ENCODE data around the gene PXK. TPM values are rescaled to one million over a fixed set of nuclear protein-coding genes. Genes with fewer than 3 reads are reported as not detected.

The PXK gene
- total RNA-seq, 1 donor from 2014 or later = 14.3 TPM

DNA sequence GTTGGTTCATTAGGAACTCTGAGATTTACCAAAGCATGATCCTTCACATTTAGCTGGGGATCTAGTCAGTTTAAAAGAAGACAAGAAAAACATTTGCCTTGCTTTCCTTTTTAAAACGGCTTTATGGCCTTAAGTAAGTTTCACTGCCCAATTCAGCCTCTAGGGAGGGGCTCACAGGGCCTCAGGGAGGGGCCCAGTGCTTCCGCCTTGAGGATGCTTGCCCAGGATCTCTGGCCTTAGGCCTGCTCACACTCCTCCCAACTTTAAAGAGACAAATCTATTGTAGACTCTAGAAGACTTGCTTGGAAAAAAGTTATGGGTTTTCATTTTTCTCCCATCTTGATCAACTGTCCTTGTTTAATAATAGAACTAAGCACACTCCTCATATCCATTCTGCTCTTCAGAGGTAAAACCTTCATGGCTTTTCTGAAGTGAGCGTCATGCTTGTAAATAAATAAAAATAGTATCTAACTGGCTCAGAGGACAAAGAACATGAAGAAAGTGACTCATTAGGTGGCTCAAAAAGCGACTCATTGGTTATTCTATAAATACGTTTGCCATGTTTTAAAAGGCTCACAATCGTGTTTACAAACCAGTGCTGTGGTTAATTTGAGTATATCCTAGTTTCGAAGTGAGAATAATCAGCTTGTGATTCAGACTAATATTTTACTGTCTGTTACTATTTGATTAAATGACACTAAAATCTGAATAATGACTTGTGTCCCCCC, 87.3 kb downstream of the PXK start:
- Mint-ChIP-seq H3K4me3 (no peak overlapping the region), H3K9me3 (no peaks in the 10 kb centered on the region), H3K27me3 (ENCODE audit: insufficient read depth, low read depth) (no peaks in the 10 kb centered on the region), H3K36me3 (peaks cover 4% of the 10 kb centered on the region), H3K27ac (no peak overlapping the region), H3K4me1 (no peaks in the 10 kb centered on the region)
- Histone ChIP-seq H3K36me3 (no peaks in the 10 kb centered on the region), H3K4me2 (no peak overlapping the region), H3K4me1 (peaks cover 35% of the 10 kb centered on the region), H3K79me2 (ENCODE audit: low read depth) (no peaks in the 10 kb centered on the region), H3K27me3 (no peaks in the 10 kb centered on the region), H3F3A (ENCODE audit: low read depth) (peaks cover 49% of the 10 kb centered on the region), H3K27ac (no peak overlapping the region), H3K9me3 (ENCODE audit: low read depth) (no peaks in the 10 kb centered on the region), H3K9ac (no peak overlapping the region), H3K4me3 (no peak overlapping the region), H4K20me1 (ENCODE audit: low read depth) (no peaks in the 10 kb centered on the region), H2AFZ (replicated peaks) (no peak overlapping the region)
- DNase-seq (ENCODE audit: low spot score) = no peak
- no peak for TF ChIP-seq EZH2 (IDR thresholded peaks at IDR 0.05)
- no peak for TF ChIP-seq EZH2phosphoT487 (IDR thresholded peaks at IDR 0.05)

DNA sequence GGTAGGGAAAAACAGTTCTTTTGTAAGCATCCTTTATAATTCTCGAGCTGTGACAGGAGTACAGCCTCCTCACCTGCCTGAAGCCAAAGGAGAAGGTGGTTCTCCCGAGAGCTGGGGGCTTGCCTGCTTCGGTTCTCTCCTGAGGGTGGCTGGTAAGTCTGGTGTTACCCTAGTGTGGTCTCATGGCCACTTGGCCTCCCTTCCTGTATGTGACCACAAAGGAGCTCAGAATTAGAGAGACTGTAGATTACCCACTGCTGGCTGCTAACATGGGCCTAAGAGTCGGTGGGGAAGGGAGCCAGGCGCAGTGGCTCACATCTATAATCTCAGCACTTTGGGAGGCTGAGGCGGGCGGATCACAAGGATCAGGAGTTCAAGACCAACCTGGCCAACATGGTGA, 88.3 kb downstream of the PXK start:
- TF ChIP-seq EZH2phosphoT487 (IDR thresholded peaks at IDR 0.05) (no peak), EZH2 (IDR thresholded peaks at IDR 0.05) (no peak)
- TF ChIP-seq, protein P1, sequence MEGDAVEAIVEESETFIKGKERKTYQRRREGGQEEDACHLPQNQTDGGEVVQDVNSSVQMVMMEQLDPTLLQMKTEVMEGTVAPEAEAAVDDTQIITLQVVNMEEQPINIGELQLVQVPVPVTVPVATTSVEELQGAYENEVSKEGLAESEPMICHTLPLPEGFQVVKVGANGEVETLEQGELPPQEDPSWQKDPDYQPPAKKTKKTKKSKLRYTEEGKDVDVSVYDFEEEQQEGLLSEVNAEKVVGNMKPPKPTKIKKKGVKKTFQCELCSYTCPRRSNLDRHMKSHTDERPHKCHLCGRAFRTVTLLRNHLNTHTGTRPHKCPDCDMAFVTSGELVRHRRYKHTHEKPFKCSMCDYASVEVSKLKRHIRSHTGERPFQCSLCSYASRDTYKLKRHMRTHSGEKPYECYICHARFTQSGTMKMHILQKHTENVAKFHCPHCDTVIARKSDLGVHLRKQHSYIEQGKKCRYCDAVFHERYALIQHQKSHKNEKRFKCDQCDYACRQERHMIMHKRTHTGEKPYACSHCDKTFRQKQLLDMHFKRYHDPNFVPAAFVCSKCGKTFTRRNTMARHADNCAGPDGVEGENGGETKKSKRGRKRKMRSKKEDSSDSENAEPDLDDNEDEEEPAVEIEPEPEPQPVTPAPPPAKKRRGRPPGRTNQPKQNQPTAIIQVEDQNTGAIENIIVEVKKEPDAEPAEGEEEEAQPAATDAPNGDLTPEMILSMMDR (IDR thresholded peaks at IDR 0.05) = no peak
- Mint-ChIP-seq H3K9me3 (no peaks in the 10 kb centered on the region), H3K27me3 (ENCODE audit: insufficient read depth, low read depth) (no peaks in the 10 kb centered on the region), H3K36me3 (peaks cover 4% of the 10 kb centered on the region), H3K27ac (no peak overlapping the region), H3K4me1 (no peaks in the 10 kb centered on the region), H3K4me3 (no peak overlapping the region)
- H3F3A ChIP-seq (ENCODE audit: low read depth) = peaks cover 43% of the 10 kb centered on the region
- no peaks in the 10 kb centered on the region for H3K9me3 ChIP-seq (ENCODE audit: low read depth)
- H3K27me3 ChIP-seq = no peaks in the 10 kb centered on the region
- no peak overlapping the region for H3K27ac ChIP-seq
- H3K4me1 ChIP-seq = peaks cover 24% of the 10 kb centered on the region
- no peak overlapping the region for H3K9ac ChIP-seq
- no peak overlapping the region for H2AFZ ChIP-seq (replicated peaks)
- no peak for DNase-seq (ENCODE audit: low spot score)
- H3K4me2 ChIP-seq = no peak overlapping the region
- no peaks in the 10 kb centered on the region for H4K20me1 ChIP-seq (ENCODE audit: low read depth)
- no peaks in the 10 kb centered on the region for H3K36me3 ChIP-seq
- H3K79me2 ChIP-seq (ENCODE audit: low read depth) = no peaks in the 10 kb centered on the region
- no peak overlapping the region for H3K4me3 ChIP-seq

DNA sequence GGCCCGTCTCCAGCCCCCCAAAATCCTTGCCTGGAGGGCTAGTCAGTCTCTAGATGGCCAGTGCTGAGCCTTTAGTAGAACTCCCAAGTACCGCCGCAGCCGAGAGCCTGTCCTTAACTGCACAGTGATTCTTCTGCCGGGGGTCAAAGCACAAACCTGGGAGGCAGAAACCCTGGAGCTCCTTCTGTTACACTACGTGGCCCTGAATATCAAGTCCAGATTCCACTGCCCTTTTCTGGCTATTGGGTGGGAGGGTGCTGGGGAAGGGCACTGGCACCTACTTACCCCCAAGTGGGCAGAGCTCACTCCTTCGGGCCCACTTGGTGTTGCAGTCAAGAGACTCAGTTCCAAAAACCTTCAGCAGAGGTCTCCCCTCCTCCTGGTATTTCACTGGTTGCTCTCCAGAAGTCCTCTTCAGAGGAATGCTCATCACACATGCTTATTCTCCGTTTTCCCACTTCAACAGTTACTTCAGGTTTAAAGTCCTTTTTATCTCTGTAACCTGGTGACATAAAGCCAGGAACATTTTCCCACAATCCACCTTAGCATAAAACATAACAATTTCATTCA, 90.1 kb downstream of the PXK start:
- no peaks in the 10 kb centered on the region for H3K9me3 ChIP-seq (ENCODE audit: low read depth)
- H3K9ac ChIP-seq = no peak overlapping the region
- H2AFZ ChIP-seq (replicated peaks) = no peak overlapping the region
- no peaks in the 10 kb centered on the region for H3K36me3 ChIP-seq
- DNase-seq (ENCODE audit: low spot score) = no peak
- no peaks in the 10 kb centered on the region for H3K79me2 ChIP-seq (ENCODE audit: low read depth)
- H3K27ac ChIP-seq = peak overlapping the region; percentile 20
- TF ChIP-seq EZH2 (IDR thresholded peaks at IDR 0.05) (no peak), EZH2phosphoT487 (IDR thresholded peaks at IDR 0.05) (no peak)
- TF ChIP-seq, protein P1 (IDR thresholded peaks at IDR 0.05) = peak; percentile 21
- H3K4me1 ChIP-seq = peaks cover 7% of the 10 kb centered on the region
- peaks cover 28% of the 10 kb centered on the region for H3F3A ChIP-seq (ENCODE audit: low read depth)
- no peaks in the 10 kb centered on the region for H3K27me3 Mint-ChIP-seq (ENCODE audit: insufficient read depth, low read depth)
- no peaks in the 10 kb centered on the region for H4K20me1 ChIP-seq (ENCODE audit: low read depth)
- no peaks in the 10 kb centered on the region for H3K4me1 Mint-ChIP-seq
- no peaks in the 10 kb centered on the region for H3K27me3 ChIP-seq
- H3K4me3 Mint-ChIP-seq = no peak overlapping the region
- no peaks in the 10 kb centered on the region for H3K9me3 Mint-ChIP-seq
- H3K27ac Mint-ChIP-seq = no peak overlapping the region
- no peak overlapping the region for H3K4me3 ChIP-seq
- no peak overlapping the region for H3K4me2 ChIP-seq
- H3K36me3 Mint-ChIP-seq = peaks cover 7% of the 10 kb centered on the region

DNA sequence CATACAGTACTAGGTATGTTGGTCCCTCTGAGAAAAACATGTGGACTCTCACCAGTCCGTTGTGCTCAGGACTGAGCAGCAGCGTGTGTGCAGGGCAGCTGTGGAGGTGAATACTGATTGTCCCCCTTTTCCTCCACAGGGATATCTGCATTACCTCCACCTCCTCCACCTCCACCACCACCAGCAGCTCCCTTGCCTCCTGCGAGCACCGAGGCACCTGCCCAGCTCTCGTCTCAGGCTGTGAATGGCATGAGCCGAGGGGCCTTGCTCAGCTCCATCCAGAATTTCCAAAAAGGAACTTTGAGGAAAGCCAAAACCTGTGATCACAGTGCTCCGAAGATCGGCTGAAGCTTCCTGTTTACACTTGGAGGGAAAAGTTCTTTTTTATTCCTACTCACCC, 91.9 kb downstream of the PXK start:
- peaks cover 4% of the 10 kb centered on the region for H3K36me3 ChIP-seq
- peaks cover 28% of the 10 kb centered on the region for H3F3A ChIP-seq (ENCODE audit: low read depth)
- H2AFZ ChIP-seq (replicated peaks) = no peak overlapping the region
- H3K4me1 ChIP-seq = no peaks in the 10 kb centered on the region
- H3K27ac ChIP-seq = no peak overlapping the region
- no peak for DNase-seq (ENCODE audit: low spot score)
- H3K9ac ChIP-seq = no peak overlapping the region
- H3K79me2 ChIP-seq (ENCODE audit: low read depth) = no peaks in the 10 kb centered on the region
- TF ChIP-seq EZH2phosphoT487 (IDR thresholded peaks at IDR 0.05) (no peak), EZH2 (IDR thresholded peaks at IDR 0.05) (no peak)
- TF ChIP-seq, protein P1 (IDR thresholded peaks at IDR 0.05) = no peak
- Mint-ChIP-seq H3K36me3 (peaks cover 19% of the 10 kb centered on the region), H3K4me3 (no peak overlapping the region), H3K27ac (no peak overlapping the region), H3K9me3 (no peaks in the 10 kb centered on the region), H3K27me3 (ENCODE audit: insufficient read depth, low read depth) (no peaks in the 10 kb centered on the region), H3K4me1 (no peaks in the 10 kb centered on the region)
- no peak overlapping the region for H3K4me3 ChIP-seq
- no peak overlapping the region for H3K4me2 ChIP-seq
- no peaks in the 10 kb centered on the region for H3K9me3 ChIP-seq (ENCODE audit: low read depth)
- H4K20me1 ChIP-seq (ENCODE audit: low read depth) = no peaks in the 10 kb centered on the region
- H3K27me3 ChIP-seq = no peaks in the 10 kb centered on the region
